ENCODE results near the gene MTHFD2L.

GRCh38 chr4:74174941-74175340 lies 17.0 kb downstream of the MTHFD2L start:
- no peak for TF ChIP-seq POLR2A (IDR thresholded peaks at IDR 0.05; ENCODE audit: low read depth, low read length)
- no peak for TF ChIP-seq CTCF (IDR thresholded peaks at IDR 0.05; ENCODE audit: extremely low read depth in 1 of 2, insufficient read depth in 1 of 2, low read depth in 1 of 2, low read length in 2 of 2)
- TF ChIP-seq EZH2 (IDR thresholded peaks at IDR 0.05; ENCODE audit: borderline replicate concordance, low read depth, low read length, severe bottlenecking), result no peak
- no peak for TF ChIP-seq MYC (IDR thresholded peaks at IDR 0.05; ENCODE audit: low read depth, low read length)
- TF ChIP-seq POLR2AphosphoS5 (IDR thresholded peaks at IDR 0.05; ENCODE audit: insufficient read depth, low read depth, low read length), result no peak
- TF ChIP-seq JUN (IDR thresholded peaks at IDR 0.05; ENCODE audit: borderline replicate concordance, insufficient read depth, insufficient read length, low read depth), result no peak
- TF ChIP-seq MAX (IDR thresholded peaks at IDR 0.05; ENCODE audit: insufficient read depth, insufficient read length), result no peak
- TF ChIP-seq GATA2 (IDR thresholded peaks at IDR 0.05; ENCODE audit: insufficient read depth, insufficient read length, low read depth, low read length), result no peak
- TF ChIP-seq FOS (IDR thresholded peaks at IDR 0.05; ENCODE audit: borderline replicate concordance, insufficient read depth, low read length), result no peak
